Measurements from ENCODE around the gene KLHL21. TPM values are rescaled to one million over a fixed set of nuclear protein-coding genes. Genes with fewer than 3 reads are reported as not detected.

KLHL21 gene
- total RNA-seq, 1 donor from 2014 or later: 26.6 TPM

DNA sequence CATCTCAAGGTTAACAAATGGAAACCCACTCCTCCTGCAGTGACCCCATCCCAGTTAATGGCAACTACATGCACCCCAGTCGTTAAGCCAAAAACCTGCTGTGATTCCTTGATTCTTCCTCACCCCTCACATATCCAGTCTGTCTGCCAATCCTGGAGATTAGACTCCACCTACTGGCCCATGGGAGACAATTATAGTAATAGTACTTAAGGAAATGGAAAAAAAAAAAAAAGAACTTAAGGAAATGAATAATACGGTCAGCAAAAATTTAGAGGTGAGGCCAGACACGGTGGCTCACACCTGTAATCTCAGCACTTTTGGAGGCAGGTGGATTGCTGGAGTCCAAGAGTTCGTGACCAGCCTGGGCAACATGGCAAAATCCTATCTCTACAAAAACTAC lies 55.4 kb downstream of the KLHL21 start:
- ATAC-seq: peak; percentile 50

DNA sequence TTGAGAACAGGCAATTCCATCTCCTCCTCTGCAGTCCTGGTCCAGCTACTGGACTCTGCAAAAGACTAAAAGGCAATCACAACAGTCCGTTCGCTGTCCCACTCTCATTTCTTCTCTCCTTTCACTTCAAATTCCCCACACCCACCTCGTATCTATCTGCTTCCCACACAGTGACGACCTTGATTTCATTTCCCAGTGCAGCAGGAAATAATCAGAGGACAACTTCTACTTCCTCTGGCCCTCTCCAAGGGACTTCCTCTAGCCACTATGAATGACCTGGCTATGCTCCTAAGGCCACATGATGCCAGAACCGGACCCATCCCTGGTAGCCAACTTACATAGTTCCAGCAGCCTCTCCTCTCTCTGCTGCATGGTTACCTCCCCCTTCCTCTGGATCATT lies 56.3 kb downstream of the KLHL21 start:
- ATAC-seq: peak; percentile 14

DNA sequence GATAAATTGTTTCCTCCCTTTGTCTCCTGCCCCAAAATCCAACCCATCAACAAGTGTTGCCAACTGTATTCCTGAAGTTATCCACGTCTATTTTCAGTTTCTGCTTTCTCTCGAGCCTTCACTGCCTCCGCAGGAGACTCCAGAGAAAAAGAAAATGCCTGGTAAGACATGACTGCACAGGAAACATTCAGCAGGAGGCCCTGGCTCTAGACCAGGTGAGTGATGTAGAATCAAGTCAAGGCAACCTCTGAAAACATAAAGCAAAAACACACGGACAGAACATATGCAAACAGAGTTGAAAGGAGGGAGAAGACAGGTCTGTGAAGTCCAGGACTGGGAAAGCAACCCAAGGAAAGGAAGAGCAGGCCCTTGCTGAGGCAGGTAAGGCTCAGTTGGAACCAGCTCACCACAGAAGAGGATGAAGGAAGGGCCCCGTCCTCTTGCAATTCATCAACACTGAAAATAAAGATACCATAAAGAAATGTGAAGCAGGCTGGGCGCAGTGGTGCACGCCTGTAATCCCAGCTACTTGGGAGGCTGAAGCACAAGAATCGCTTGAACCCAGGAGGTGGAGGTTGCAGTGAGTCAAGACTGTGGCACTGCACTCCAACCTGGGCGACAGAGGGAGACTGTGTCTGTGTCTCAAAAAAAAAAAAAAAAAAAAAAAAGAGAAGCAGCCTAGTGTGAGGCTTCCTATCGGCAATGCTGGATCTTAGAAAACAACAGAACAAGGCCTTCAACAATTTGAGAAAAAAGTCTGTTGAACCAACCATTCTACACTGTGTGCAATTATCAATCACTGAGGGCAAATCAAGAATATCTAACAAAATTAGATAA lies 57.2 kb downstream of the KLHL21 start:
- ATAC-seq: peak; percentile 66

DNA sequence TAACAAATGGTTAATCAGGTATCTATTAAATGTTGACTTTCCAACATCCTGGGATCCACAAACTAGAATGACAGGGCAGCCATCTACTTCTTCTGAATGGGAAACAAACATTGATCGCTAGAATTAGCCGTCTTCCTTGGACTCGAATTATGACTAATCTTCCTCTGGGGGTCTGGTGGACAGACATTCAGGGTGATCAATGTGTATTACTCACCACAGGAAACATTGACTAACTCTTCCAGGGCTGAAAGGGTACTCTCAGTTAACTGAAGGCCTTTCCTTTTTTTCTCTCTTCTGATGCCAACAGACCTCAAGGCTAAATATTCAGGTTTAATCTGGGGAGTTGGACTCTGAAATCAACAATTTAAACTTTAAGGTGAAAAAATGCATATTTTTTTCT lies 57.8 kb downstream of the KLHL21 start:
- no peak for ATAC-seq

Other genes starting within 250 kb of the KLHL21 start
- 37.2 TPM for gene ACOT7, start 209.1 kb downstream of the KLHL21 start, total RNA-seq
- gene HES2, start 182.9 kb downstream of the KLHL21 start, total RNA-seq: 47.3 TPM
- gene ESPN, start 178.1 kb downstream of the KLHL21 start, total RNA-seq: 33.4 TPM
- 13.1 TPM for gene TNFRSF25, start 136.7 kb downstream of the KLHL21 start, total RNA-seq
- 24.4 TPM for gene PLEKHG5, start 111.2 kb downstream of the KLHL21 start, total RNA-seq
- gene NOL9, start 48.4 kb downstream of the KLHL21 start, total RNA-seq: 19.7 TPM
- not detected for gene TAS1R1, start 47.6 kb downstream of the KLHL21 start, total RNA-seq
- gene ZBTB48, start 22.9 kb downstream of the KLHL21 start, total RNA-seq: 14.5 TPM
- gene PHF13, start 10.9 kb upstream of the KLHL21 start, total RNA-seq: 7.5 TPM
- gene THAP3, start 22.0 kb upstream of the KLHL21 start, total RNA-seq: 6.4 TPM
- 41.5 TPM for gene DNAJC11, start 98.9 kb upstream of the KLHL21 start, total RNA-seq
- gene CAMTA1, start 182.6 kb upstream of the KLHL21 start, total RNA-seq: 34.4 TPM

Data from esophagus mucosa (tissue), 1 donor.